DMS 273 (cell line): ENCODE results near the gene MORN3.
"Not testable (repeated sequence)": the region's sequence is repeated elsewhere in the genome, so short reads cannot be mapped to it uniquely, and the experiment has no call there.

Experiments used
- DNase-seq: peaks from one replicate; lab custom pipeline; 2025; ENCODE audit not compliant: unreplicated experiment; lab: John Stamatoyannopoulos, UW

Gene MORN3

GRCh38 chr12:121648458-121649028 is 20.9 kb downstream of the MORN3 start:
- no peak for DNase-seq

- DNase-seq, result no peak
These were observed 28.2 kb downstream of the MORN3 start for GRCh38 chr12:121641343-121641630.

- DNase-seq, result no peak
These were observed 30.9 kb downstream of the MORN3 start for GRCh38 chr12:121638298-121639202.

- no peak for DNase-seq
These were observed 32.1 kb downstream of the MORN3 start for GRCh38 chr12:121637231-121637914.

GRCh38 chr12:121634836-121635235 is 34.6 kb downstream of the MORN3 start:
- no peak for DNase-seq

GRCh38 chr12:121633833-121634196 is 35.6 kb downstream of the MORN3 start:
- DNase-seq, result not testable (repeated sequence)

- DNase-seq, result no peak
These were observed 37.1 kb downstream of the MORN3 start for GRCh38 chr12:121632069-121632970.

- DNase-seq, result no peak
These were observed 38.6 kb downstream of the MORN3 start for GRCh38 chr12:121630791-121631355.

GRCh38 chr12:121628536-121628935 is 40.9 kb downstream of the MORN3 start:
- no peak for DNase-seq

- DNase-seq, result no peak
These were observed 41.4 kb downstream of the MORN3 start for GRCh38 chr12:121628037-121628436.

- DNase-seq, result peak; percentile 70
These were observed 42.4 kb downstream of the MORN3 start for GRCh38 chr12:121626853-121627640.

GRCh38 chr12:121626087-121626852 is 43.2 kb downstream of the MORN3 start, which contains the start of gene ORAI1:
Gene ORAI1, plus strand, starts transcription at chr12:121626530.
- peak; percentile 96 for DNase-seq

- DNase-seq, result no peak
These were observed 49.0 kb downstream of the MORN3 start for GRCh38 chr12:121620333-121620891.

- DNase-seq, result no peak
These were observed 50.7 kb downstream of the MORN3 start for GRCh38 chr12:121618659-121619233.

- DNase-seq, result no peak
These were observed 54.5 kb downstream of the MORN3 start for GRCh38 chr12:121614872-121615467.

- DNase-seq, result no peak
These were observed 56.0 kb downstream of the MORN3 start for GRCh38 chr12:121613462-121613861.

- peak; percentile 71 for DNase-seq
These were observed 58.1 kb downstream of the MORN3 start for GRCh38 chr12:121611306-121611705.
